HepG2 (cell line): Measurements from ENCODE around the gene MCC. TPM values are rescaled to one million over a fixed set of nuclear protein-coding genes. Genes with fewer than 3 reads are reported as not detected.

Experiments
- ATAC-seq: fragments of 200-7000 bp; cut with Tn5 transposase; 3 replicates; pipeline ENCODE4 v1.9.1; 2020; ENCODE audit warnings: mild to moderate bottlenecking, moderate library complexity
- BruUV-seq: library from RNA; stranded (reverse); fragments of 400-500 nt; replicated peaks from 2 replicates; lab custom pipeline; 2021; lab: Mats Ljungman, UMichigan
- CTCF ChIA-PET: fragments of 300-600 bp; formaldehyde crosslinking; extraction: SDS; loops from one replicate; lab custom pipeline; 2021; ENCODE audit warnings: low total read pairs, inconsistent platforms, low intra/inter-chr PET ratio; lab: Yijun Ruan, JAX
- POLR2A ChIA-PET: fragments of 350-600 bp; sonication (Branson Sonifier 250); formaldehyde crosslinking; loops from one replicate; lab custom pipeline; 2020; ENCODE audit warnings: antibody characterized with exemption, inconsistent platforms; lab: Yijun Ruan, JAX
- DNase-seq: peaks from one replicate; pipeline ENCODE4 v3.0.0-alpha.2; 2015; ENCODE audit warnings: low spot score
- FAIRE-seq: peaks from 3 replicates; lab custom pipeline; 2011; peaks lifted over from hg19 to GRCh38; lab: Jason Lieb, UNC
- H2AFZ ChIP-seq: one replicate; pipeline ENCODE4 v1.6.1; 2011; ENCODE audit warnings: low read length, inconsistent platforms
- H3K27ac ChIP-seq: fragments of 300-600 bp; 3 replicates; pipeline ENCODE4 v1.8.0; 2011; ENCODE audit warnings: mixed run types, mild to moderate bottlenecking, mixed read lengths, low read length, inconsistent platforms; ENCODE audit not compliant: insufficient read depth; ENCODE audit errors: extremely low read length
- H3K27me3 ChIP-seq, 2 experiments: fragments of 200-600 bp in 1 of 2; 2 replicates in 1 of 2; 3 replicates in 1 of 2; pipeline versions ENCODE4 v1.6.0 to v1.8.0; 2011; ENCODE audit warnings: low read length in 2 of 2, mild to moderate bottlenecking in 2 of 2, moderate library complexity in 2 of 2, inconsistent platforms in 1 of 2; ENCODE audit not compliant: insufficient read depth in 2 of 2, control insufficient read depth in 1 of 2
- H3K36me3 ChIP-seq, 2 experiments: fragments of 200-600 bp in 1 of 2; replicated peaks in 1 of 2; 2 replicates in 1 of 2; 3 replicates in 1 of 2; pipeline versions ENCODE4 v1.5.1 to v1.8.0; 2011; ENCODE audit warnings: low read length in 2 of 2, inconsistent platforms in 1 of 2; ENCODE audit not compliant: insufficient read depth in 2 of 2, control insufficient read depth in 1 of 2
- H3K4me1 ChIP-seq: 2 replicates; pipeline ENCODE4 v1.5.1; 2012; ENCODE audit warnings: low read length, inconsistent platforms; ENCODE audit not compliant: insufficient read depth
- H3K4me2 ChIP-seq: 2 replicates; pipeline ENCODE4 v1.6.0; 2011; ENCODE audit warnings: low read depth, low read length, inconsistent platforms
- H3K4me3 ChIP-seq, 3 experiments: fragments of 200-600 bp in 1 of 3; sonication (generic), shearing (Covaris generic) in 1 of 3; replicated peaks in 1 of 3; 2 replicates each; pipeline ENCODE4 v1.5.1; 2011 to 2016; ENCODE audit warnings: low read length in 3 of 3, inconsistent platforms in 2 of 3, low read depth in 2 of 3, mild to moderate bottlenecking in 2 of 3, control low read depth in 1 of 3, mixed read lengths in 1 of 3; ENCODE audit not compliant: insufficient read depth in 1 of 3
- H3K79me2 ChIP-seq: one replicate; pipeline ENCODE4 v1.6.1; 2011; ENCODE audit warnings: low read length, inconsistent platforms; ENCODE audit not compliant: insufficient read depth
- H3K9ac ChIP-seq: 2 replicates; pipeline ENCODE4 v1.6.0; 2011; ENCODE audit warnings: mild to moderate bottlenecking, low read depth, low read length, inconsistent platforms; ENCODE audit not compliant: insufficient read depth
- H3K9me3 ChIP-seq: 2 replicates; pipeline ENCODE4 v1.5.1; 2012; ENCODE audit warnings: mild to moderate bottlenecking, low read length
- H4K20me1 ChIP-seq: 2 replicates; pipeline ENCODE4 v1.6.0; 2011; ENCODE audit warnings: inconsistent platforms, mild to moderate bottlenecking, low read length, moderate library complexity; ENCODE audit not compliant: insufficient read depth
- ZC3H4 ChIP-seq: sonication (generic); formaldehyde crosslinking; IDR thresholded peaks from 2 replicates; pipeline ENCODE4 v1.4.0; 2020; ENCODE audit warnings: missing genetic modification reagents, borderline replicate concordance
- ZNF451 ChIP-seq: sonication (generic); formaldehyde crosslinking; IDR thresholded peaks from 2 replicates; pipeline ENCODE4 v1.5.0; 2020; ENCODE audit warnings: mild to moderate bottlenecking, missing genetic modification reagents
- ZNF619 ChIP-seq: sonication (generic); formaldehyde crosslinking; IDR thresholded peaks from 2 replicates; pipeline ENCODE4 v1.4.0; 2020; ENCODE audit warnings: mild to moderate bottlenecking, missing genetic modification reagents
- WGBS: methylation state at CpG from one replicate; pipeline ENCODE4 v1.1.6; 2017; ENCODE audit warnings: low lambda C conversion rate; 5-methylcytosine and 5-hydroxymethylcytosine counted together
- in situ Hi-C: cut with HindIII; loops from 2 replicates; pipeline ENCODE4 v1.10.0; 2017; ENCODE audit warnings: low pct_unique_long_range_greater_than_20kb; ENCODE audit not compliant: extremely low pct_ligation_motif_present
- intact Hi-C: fragments of 100-400 bp; cut with micrococcal nuclease; formaldehyde crosslinking; loops from one replicate; pipeline ENCODE4 v1.10.0; 2022; ENCODE audit not compliant: unreplicated experiment
- polyA plus RNA-seq, 8 experiments: library from polyadenylated mRNA; depleted of rRNA in 3 of 8; stranded (reverse) in 7 of 8; unstranded in 1 of 8; fragments of >200 nt; fragmentation: Illumina TruSeq in 4 of 8; extraction: Trizol in 4 of 8; gene quantifications; 2 replicates each; pipeline versions ENCODE4 v1.2.1 to v1.2.3, GENCODE V29; 2011 to 2016; ENCODE audit warnings: low read depth in 4 of 8, missing spikeins in 1 of 8, mixed read lengths in 1 of 8; ENCODE audit not compliant: insufficient read depth in 1 of 8
- total RNA-seq, 5 experiments: library from RNA; depleted of rRNA; stranded (reverse); fragments of >200 nt; fragmentation: Illumina TruSeq; extraction: Trizol; gene quantifications; 2 replicates each; pipeline ENCODE4 v1.2.3, GENCODE V29; 2016; ENCODE audit warnings: low read depth in 1 of 5
- TF ChIP-seq, protein P1 (sequence below): sonication (generic); formaldehyde crosslinking; IDR thresholded peaks from 2 replicates; pipeline ENCODE4 v1.5.1; 2020; ENCODE audit warnings: missing genetic modification reagents, mild to moderate bottlenecking, borderline replicate concordance
- TF ChIP-seq, protein P2 (sequence below): sonication (generic); formaldehyde crosslinking; IDR thresholded peaks from 2 replicates; pipeline ENCODE4 v1.4.0; 2020; ENCODE audit warnings: missing genetic modification reagents

MCC gene
- total and polyA plus RNA-seq, 2 of the 13 experiments (the other 11 are each of a cell fraction or from before 2014, with no cell fraction given), result 0.55 to 2.4 TPM

DNA sequence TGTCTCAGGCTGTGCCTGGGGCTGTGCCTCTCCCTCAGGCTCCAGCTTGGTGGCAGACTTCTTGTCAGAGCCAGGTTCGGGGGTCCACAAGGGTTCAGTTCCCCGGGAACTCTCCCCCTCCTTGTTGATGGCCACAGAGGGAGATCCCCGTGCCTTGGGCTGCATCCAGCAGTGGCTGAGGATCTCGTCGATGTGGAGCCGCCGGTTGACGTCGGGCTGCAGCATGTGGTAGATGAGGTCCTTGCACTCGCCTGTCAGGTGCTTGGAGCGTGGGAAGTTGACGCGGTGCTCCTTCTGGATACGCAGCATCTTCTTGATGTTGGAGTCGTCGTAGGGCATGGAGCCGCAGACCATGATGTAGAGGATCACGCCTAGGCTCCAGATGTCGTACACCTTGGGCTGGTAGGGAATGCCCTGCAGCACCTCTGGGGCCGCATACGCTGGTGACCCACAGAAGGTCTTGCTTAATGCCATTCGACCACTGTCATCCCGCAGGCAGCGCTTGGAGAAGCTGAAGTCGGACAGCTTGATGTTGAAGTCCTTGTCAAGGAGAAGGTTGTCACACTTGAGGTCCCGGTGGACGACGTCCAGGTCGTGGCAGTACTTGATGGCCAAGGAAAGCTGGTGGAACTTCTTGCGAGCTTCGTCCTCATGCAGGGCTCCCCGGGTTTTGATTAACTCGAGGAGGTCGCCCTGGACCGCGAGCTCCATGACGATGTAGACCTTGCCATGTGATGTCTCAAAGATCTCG is 54.2 kb downstream of the MCC start:
- H3K9me3 ChIP-seq, result no peaks in the 10 kb centered on the region
- CTCF ChIA-PET, result no interaction called here
- in situ Hi-C loops, result no loop called here

DNA sequence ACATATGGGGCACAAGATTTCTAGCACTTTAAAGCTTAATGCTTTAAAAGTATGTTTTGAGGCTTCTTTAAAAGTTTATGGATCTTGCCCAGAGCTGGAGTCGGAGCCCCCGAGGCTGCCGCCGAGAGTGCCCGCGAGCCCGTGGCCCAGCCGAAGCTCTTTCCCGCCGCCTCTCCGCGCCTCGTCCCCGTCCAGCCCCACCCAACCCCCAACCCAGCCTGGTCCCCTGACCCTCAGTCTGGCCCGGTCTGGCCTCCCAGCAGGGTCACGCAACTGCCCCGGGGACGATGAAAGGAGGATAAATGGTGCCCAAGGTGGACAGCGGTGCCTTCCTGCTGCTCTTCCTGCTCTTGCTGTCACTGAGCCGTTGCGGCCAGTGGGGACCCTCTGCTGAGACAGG is 55.2 kb downstream of the MCC start:
- Histone ChIP-seq H3K4me2 (no peak overlapping the region), H2AFZ (no peak overlapping the region), H3K36me3 (no peaks in the 10 kb centered on the region), H3K79me2 (no peaks in the 10 kb centered on the region), H3K9ac (no peak overlapping the region), H3K27ac (no peak overlapping the region), H3K4me1 (no peaks in the 10 kb centered on the region), H4K20me1 (no peaks in the 10 kb centered on the region; the same call in 1 of the 2 replicates), H3K27me3 (peaks cover 0 to 12% of the 10 kb centered on the region in 2 experiments; a peak in 1 of 5 replicates), H3K9me3 (no peaks in the 10 kb centered on the region), H3K4me3 (no peak overlapping the region)
- BruUV-seq, result no TSS peak
- ATAC-seq (no peak), FAIRE-seq (no peak), DNase-seq (no peak)
- TF ChIP-seq, protein P1, sequence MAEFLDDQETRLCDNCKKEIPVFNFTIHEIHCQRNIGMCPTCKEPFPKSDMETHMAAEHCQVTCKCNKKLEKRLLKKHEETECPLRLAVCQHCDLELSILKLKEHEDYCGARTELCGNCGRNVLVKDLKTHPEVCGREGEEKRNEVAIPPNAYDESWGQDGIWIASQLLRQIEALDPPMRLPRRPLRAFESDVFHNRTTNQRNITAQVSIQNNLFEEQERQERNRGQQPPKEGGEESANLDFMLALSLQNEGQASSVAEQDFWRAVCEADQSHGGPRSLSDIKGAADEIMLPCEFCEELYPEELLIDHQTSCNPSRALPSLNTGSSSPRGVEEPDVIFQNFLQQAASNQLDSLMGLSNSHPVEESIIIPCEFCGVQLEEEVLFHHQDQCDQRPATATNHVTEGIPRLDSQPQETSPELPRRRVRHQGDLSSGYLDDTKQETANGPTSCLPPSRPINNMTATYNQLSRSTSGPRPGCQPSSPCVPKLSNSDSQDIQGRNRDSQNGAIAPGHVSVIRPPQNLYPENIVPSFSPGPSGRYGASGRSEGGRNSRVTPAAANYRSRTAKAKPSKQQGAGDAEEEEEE (CRISPR knock-in tag), result no peak
- TF ChIP-seq ZNF451 (CRISPR knock-in tag) (no peak), ZNF619 (CRISPR knock-in tag) (no peak)
- TF ChIP-seq, protein P2, sequence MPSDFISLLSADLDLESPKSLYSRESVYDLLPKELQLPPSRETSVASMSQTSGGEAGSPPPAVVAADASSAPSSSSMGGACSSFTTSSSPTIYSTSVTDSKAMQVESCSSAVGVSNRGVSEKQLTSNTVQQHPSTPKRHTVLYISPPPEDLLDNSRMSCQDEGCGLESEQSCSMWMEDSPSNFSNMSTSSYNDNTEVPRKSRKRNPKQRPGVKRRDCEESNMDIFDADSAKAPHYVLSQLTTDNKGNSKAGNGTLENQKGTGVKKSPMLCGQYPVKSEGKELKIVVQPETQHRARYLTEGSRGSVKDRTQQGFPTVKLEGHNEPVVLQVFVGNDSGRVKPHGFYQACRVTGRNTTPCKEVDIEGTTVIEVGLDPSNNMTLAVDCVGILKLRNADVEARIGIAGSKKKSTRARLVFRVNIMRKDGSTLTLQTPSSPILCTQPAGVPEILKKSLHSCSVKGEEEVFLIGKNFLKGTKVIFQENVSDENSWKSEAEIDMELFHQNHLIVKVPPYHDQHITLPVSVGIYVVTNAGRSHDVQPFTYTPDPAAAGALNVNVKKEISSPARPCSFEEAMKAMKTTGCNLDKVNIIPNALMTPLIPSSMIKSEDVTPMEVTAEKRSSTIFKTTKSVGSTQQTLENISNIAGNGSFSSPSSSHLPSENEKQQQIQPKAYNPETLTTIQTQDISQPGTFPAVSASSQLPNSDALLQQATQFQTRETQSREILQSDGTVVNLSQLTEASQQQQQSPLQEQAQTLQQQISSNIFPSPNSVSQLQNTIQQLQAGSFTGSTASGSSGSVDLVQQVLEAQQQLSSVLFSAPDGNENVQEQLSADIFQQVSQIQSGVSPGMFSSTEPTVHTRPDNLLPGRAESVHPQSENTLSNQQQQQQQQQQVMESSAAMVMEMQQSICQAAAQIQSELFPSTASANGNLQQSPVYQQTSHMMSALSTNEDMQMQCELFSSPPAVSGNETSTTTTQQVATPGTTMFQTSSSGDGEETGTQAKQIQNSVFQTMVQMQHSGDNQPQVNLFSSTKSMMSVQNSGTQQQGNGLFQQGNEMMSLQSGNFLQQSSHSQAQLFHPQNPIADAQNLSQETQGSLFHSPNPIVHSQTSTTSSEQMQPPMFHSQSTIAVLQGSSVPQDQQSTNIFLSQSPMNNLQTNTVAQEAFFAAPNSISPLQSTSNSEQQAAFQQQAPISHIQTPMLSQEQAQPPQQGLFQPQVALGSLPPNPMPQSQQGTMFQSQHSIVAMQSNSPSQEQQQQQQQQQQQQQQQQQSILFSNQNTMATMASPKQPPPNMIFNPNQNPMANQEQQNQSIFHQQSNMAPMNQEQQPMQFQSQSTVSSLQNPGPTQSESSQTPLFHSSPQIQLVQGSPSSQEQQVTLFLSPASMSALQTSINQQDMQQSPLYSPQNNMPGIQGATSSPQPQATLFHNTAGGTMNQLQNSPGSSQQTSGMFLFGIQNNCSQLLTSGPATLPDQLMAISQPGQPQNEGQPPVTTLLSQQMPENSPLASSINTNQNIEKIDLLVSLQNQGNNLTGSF (CRISPR knock-in tag), result no peak
- in situ Hi-C loops, result no loop called here
- intact Hi-C loops, result no loop called here
- CTCF ChIA-PET, result no interaction called here
- POLR2A ChIA-PET, result no interaction called here
- 81% methylated on average over 20 of the region's 21 CpGs for WGBS

More for the DNA sequence above, 54.2 kb downstream of the MCC start:
- TF ChIP-seq ZC3H4, result no peak
- Histone ChIP-seq H3K4me3 (no peak overlapping the region), H2AFZ (no peak overlapping the region), H3K4me2 (no peak overlapping the region), H4K20me1 (no peaks in the 10 kb centered on the region; the same call in 1 of the 2 replicates), H3K79me2 (no peaks in the 10 kb centered on the region), H3K36me3 (no peaks in the 10 kb centered on the region), H3K27ac (no peak overlapping the region), H3K27me3 (peaks cover 0 to 8% of the 10 kb centered on the region in 2 experiments; a peak in 2 of 5 replicates), H3K9ac (no peak overlapping the region), H3K4me1 (no peaks in the 10 kb centered on the region)
- POLR2A ChIA-PET, result no interaction called here
- intact Hi-C loops, result no loop called here
- ATAC-seq (no peak), DNase-seq (no peak), FAIRE-seq (no peak)
- WGBS, result 56% methylated on average over 14 of the region's 38 CpGs
- no TSS peak for BruUV-seq
